Fibroblast of the aortic adventitia (primary cell): ENCODE measurements around the gene CELF6. TPM values are rescaled to one million over a fixed set of nuclear protein-coding genes. Genes with fewer than 3 reads are reported as not detected.

Source experiments
- DNase-seq: peaks from one replicate; pipeline ENCODE4 v3.0.0-alpha.2; 2010; ENCODE audit warnings: low read depth
- H3K4me3 ChIP-seq: 2 replicates; pipeline ENCODE4 v1.5.1; 2011; ENCODE audit warnings: low read depth, mild to moderate bottlenecking, control low read depth, low read length, moderate library complexity
- CTCF ChIP-seq: IDR thresholded peaks from 2 replicates; pipeline ENCODE4 v1.5.1; 2011; ENCODE audit warnings: mild to moderate bottlenecking, low read length, control low read depth, inconsistent platforms; ENCODE audit not compliant: insufficient read depth
- total RNA-seq: library from RNA; depleted of rRNA; stranded (reverse); fragments of >200 nt; gene quantifications from 2 replicates; pipeline ENCODE4 v1.2.3, GENCODE V29; 2012; ENCODE audit warnings: low replicate concordance

Gene CELF6
- total RNA-seq, 1 donor = 0.18 TPM

DNA sequence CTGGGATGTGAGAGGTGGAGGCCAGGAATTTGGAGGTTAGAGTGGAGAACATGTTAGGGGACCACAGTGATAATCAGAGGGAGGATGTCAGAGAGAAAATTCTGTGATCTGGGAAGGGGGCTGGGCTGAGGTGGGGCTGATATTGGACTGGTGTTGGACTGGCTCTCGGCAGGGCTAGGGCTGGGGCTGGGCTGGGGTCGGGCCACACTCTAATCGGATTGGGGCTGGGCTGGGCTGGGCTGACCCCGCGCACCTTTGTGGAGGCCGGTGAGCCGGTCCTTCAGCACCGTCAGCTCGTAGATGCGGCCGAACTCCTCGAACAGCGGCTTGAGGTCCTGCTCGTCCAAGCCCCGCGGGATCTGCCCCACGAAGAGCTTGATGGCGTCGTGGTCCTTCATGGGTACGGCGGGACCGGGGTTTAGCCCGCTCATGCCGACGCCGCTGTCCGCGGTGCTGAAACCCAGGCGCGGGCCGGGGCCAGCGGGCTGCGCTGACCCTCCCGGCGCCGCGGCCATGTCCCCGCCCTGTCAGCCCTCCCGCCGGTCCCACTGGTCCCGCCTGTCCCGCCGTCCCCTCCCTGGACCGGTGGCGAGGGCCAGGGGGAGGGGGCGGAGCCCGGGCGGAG is 485 bp downstream of the CELF6 start:
- peak overlapping the region; percentile 33 for H3K4me3 ChIP-seq
- TF ChIP-seq CTCF = no peak
- peak; percentile 43 for DNase-seq

DNA sequence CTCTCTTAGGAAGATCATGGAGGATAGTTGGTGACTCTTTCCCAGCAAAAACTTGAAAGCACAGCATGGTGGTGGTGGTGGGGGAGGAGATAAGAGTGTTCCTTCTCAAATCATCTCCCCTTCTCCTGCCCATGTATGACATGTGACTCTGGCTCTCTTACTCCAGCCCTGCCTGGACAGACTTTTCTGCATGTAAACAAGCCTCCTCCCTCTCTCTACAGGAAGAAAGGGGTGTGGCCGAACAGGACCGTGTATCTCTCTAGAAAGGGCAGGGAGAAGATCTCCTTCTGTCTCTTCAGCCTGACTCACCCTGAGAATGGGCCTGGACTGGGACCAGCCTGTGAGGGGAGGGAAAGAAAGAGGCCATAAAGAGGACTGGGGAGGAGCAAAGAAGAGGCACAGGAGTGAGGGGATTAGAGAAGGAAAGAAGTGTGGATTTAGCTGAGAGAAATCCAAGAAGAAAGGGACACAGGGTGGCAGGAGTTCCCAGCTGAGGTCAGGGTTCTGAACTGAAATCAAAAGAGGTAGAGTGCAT is 1.5 kb downstream of the CELF6 start:
- no peak overlapping the region for H3K4me3 ChIP-seq
- no peak for DNase-seq
- TF ChIP-seq CTCF = no peak

- peak; percentile 15 for DNase-seq
- no peak for TF ChIP-seq CTCF
- no peak overlapping the region for H3K4me3 ChIP-seq
Measured at GRCh38 chr15:72315706-72316370, 4.1 kb downstream of the CELF6 start.

DNA sequence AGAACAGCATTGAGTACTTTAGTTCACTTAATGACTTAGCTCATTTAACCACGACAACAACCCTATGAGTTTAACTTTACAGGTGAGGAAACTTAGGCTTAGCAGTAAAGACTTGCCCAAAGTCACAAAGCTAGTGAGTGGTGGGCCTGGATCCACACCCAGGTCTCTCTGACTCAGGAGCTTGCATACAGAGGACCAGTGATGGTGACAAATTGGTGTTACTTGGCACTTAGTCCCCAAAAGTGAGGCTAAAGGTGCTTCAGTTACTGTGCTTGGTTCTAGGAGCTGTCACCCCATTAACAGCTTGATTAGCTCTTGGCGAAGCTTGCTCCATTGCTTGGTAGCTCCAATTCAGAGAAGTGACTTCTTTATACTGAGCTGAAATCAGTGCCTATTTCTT is 6.1 kb downstream of the CELF6 start:
- DNase-seq = no peak
- no peak for TF ChIP-seq CTCF
- no peak overlapping the region for H3K4me3 ChIP-seq

- no peak for DNase-seq
- no peak for TF ChIP-seq CTCF
- H3K4me3 ChIP-seq = no peak overlapping the region
Measured at GRCh38 chr15:72313448-72313840, 6.5 kb downstream of the CELF6 start.

DNA sequence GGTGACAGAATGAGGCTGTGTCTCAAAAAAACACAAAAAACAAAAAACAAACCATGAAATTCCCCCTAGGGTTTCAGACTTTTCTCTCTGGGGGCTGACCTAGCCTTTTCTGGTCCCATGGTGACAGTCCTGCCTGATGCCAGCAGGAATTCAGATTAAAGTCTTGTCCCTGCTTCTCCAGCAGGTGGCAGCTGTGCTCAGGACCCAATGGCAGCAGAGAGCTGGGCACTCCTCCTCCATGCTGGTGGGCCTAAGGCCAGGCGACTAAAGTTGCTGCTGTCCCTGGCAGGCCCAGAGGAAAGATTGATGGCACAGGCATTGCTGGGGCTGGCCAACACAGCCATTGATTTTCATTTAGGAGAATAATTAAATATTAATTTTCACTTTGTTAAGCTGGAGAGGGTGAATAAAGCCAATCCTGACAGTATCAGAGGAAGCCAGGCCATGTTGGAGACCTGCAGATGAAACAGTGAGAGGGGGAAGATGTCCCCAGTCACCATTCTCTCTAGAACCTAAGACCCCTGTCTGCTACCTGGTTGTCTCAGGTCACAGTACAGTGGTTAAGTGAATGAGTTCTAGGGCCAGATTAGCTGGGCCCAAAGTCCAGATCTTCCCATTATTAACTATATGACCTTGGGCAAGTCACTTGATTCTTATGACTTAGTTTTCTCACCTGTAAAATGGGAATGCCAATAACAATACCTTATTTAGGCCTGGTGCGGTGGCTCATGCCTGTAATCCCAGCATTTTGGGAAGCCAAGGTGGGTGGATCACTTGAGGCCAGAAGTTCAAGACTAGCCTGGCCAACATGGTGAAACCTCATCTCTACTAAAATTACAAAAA is 7.1 kb downstream of the CELF6 start:
- H3K4me3 ChIP-seq = no peak overlapping the region
- TF ChIP-seq CTCF = peak; percentile 79
- DNase-seq = peak; percentile 74
